OCI-LY1 (cell line): ENCODE results near the gene PRR18.
"Not testable (repeated sequence)": the region's sequence is repeated elsewhere in the genome, so short reads cannot be mapped to it uniquely, and the experiment has no call there.

ENCODE experiments used
- H2AFZ ChIP-seq: fragments of 200-600 bp; sonication (generic), shearing (Covaris generic); 2 replicates; pipeline ENCODE4 v1.6.0; 2014; ENCODE audit warnings: antibody characterized with exemption, mild to moderate bottlenecking, low read length
- H3F3A ChIP-seq: fragments of 200-600 bp; sonication (generic), shearing (Covaris generic); 2 replicates; pipeline ENCODE4 v1.6.0; 2014; ENCODE audit warnings: mild to moderate bottlenecking, antibody characterized with exemption, low read length, moderate library complexity; ENCODE audit not compliant: insufficient read depth
- H3K27ac ChIP-seq: fragments of 200-600 bp; sonication (generic); 2 replicates; pipeline ENCODE4 v1.5.1; 2014; ENCODE audit warnings: low read length, mixed run types, mild to moderate bottlenecking, low read depth; ENCODE audit not compliant: poor library complexity, severe bottlenecking
- H3K27me3 ChIP-seq: fragments of 200-600 bp; sonication (generic); 2 replicates; pipeline ENCODE4 v1.6.0; 2014; ENCODE audit warnings: antibody characterized with exemption, mild to moderate bottlenecking, low read length, moderate library complexity; ENCODE audit not compliant: insufficient read depth
- H3K36me3 ChIP-seq: fragments of 200-600 bp; sonication (generic); 2 replicates; pipeline ENCODE4 v1.6.1; 2014; ENCODE audit warnings: mild to moderate bottlenecking, antibody characterized with exemption, low read length, moderate library complexity, mixed read lengths; ENCODE audit not compliant: insufficient read depth
- H3K4me1 ChIP-seq: fragments of 200-600 bp; sonication (generic); 2 replicates; pipeline ENCODE4 v1.5.1; 2014; ENCODE audit warnings: mild to moderate bottlenecking, low read length, moderate library complexity; ENCODE audit not compliant: insufficient read depth, severe bottlenecking
- H3K4me2 ChIP-seq: fragments of 200-600 bp; sonication (generic), shearing (Covaris generic); 2 replicates; pipeline ENCODE4 v1.6.1; 2014; ENCODE audit warnings: low read length
- H3K4me3 ChIP-seq: fragments of 200-600 bp; sonication (generic); 2 replicates; pipeline ENCODE4 v1.5.1; 2014; ENCODE audit warnings: low read length, low read depth, mild to moderate bottlenecking, mixed read lengths; ENCODE audit not compliant: poor library complexity, severe bottlenecking
- H3K79me2 ChIP-seq: fragments of 200-600 bp; shearing (Covaris generic); 2 replicates; pipeline ENCODE4 v1.6.1; 2016; ENCODE audit warnings: mixed run types, low read length, mixed read lengths; ENCODE audit not compliant: insufficient read depth
- H3K9ac ChIP-seq: fragments of 200-600 bp; sonication (generic), shearing (Covaris generic); 2 replicates; pipeline ENCODE4 v1.6.1; 2014; ENCODE audit warnings: mild to moderate bottlenecking, low read length, mixed read lengths
- H3K9me2 ChIP-seq: fragments of 200-600 bp; sonication (generic), shearing (Covaris generic); 2 replicates; pipeline ENCODE4 v1.6.1; 2014; ENCODE audit warnings: low read depth, mild to moderate bottlenecking, low read length, mixed read lengths
- H3K9me3 ChIP-seq: fragments of 200-600 bp; shearing (Covaris generic); 2 replicates; pipeline ENCODE4 v1.6.1; 2014; ENCODE audit warnings: low read length, mixed read lengths
- H4K20me1 ChIP-seq: fragments of 200-600 bp; sonication (generic), shearing (Covaris generic); 2 replicates; pipeline ENCODE4 v1.6.0; 2016; ENCODE audit warnings: mild to moderate bottlenecking, low read length; ENCODE audit not compliant: insufficient read depth
- EZH2 ChIP-seq: fragments of 200-600 bp; sonication (generic), shearing (Covaris generic); IDR thresholded peaks from 2 replicates; pipeline ENCODE4 v1.8.0; 2017; ENCODE audit warnings: borderline replicate concordance, mixed run types, mild to moderate bottlenecking, antibody characterized with exemption, low read length, moderate library complexity, mixed read lengths
- TF ChIP-seq, protein P1 (sequence below): fragments of 200-600 bp; sonication (generic), shearing (Covaris generic); IDR thresholded peaks from 2 replicates; pipeline ENCODE4 v1.5.1; 2017; ENCODE audit warnings: mild to moderate bottlenecking, antibody characterized with exemption, low read length, moderate library complexity, mixed read lengths

The PRR18 gene

GRCh38 chr6:166346449-166346848 lies 38.3 kb upstream of the PRR18 start:
- no peaks in the 10 kb centered on the region; the same call in 1 of the 2 replicates for H3K9me3 ChIP-seq
- H3K4me3 ChIP-seq = no peak overlapping the region
- peaks cover 12% of the 10 kb centered on the region for H3K4me1 ChIP-seq
- H3F3A ChIP-seq = no peaks in the 10 kb centered on the region
- H3K27me3 ChIP-seq = 0 out of 2 replicates have a peak, but pooled peaks cover 4% of the 10 kb centered on the region
- TF ChIP-seq, protein P1, sequence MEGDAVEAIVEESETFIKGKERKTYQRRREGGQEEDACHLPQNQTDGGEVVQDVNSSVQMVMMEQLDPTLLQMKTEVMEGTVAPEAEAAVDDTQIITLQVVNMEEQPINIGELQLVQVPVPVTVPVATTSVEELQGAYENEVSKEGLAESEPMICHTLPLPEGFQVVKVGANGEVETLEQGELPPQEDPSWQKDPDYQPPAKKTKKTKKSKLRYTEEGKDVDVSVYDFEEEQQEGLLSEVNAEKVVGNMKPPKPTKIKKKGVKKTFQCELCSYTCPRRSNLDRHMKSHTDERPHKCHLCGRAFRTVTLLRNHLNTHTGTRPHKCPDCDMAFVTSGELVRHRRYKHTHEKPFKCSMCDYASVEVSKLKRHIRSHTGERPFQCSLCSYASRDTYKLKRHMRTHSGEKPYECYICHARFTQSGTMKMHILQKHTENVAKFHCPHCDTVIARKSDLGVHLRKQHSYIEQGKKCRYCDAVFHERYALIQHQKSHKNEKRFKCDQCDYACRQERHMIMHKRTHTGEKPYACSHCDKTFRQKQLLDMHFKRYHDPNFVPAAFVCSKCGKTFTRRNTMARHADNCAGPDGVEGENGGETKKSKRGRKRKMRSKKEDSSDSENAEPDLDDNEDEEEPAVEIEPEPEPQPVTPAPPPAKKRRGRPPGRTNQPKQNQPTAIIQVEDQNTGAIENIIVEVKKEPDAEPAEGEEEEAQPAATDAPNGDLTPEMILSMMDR = no peak
- TF ChIP-seq EZH2 = no peak
- H3K4me2 ChIP-seq = no peak overlapping the region
- no peak overlapping the region for H3K27ac ChIP-seq
- peaks cover 8% of the 10 kb centered on the region for H3K79me2 ChIP-seq
- H2AFZ ChIP-seq = no peak overlapping the region
- H4K20me1 ChIP-seq = no peaks in the 10 kb centered on the region
- no peaks in the 10 kb centered on the region for H3K9me2 ChIP-seq
- no peaks in the 10 kb centered on the region for H3K36me3 ChIP-seq
- no peak overlapping the region for H3K9ac ChIP-seq

- not testable (repeated sequence) for H3K36me3 ChIP-seq, H3K9me2 ChIP-seq, H2AFZ ChIP-seq, H3K4me3 ChIP-seq, H3K4me2 ChIP-seq, H3K9me3 ChIP-seq, H3K27ac ChIP-seq, H3K9ac ChIP-seq, H3K27me3 ChIP-seq, H3F3A ChIP-seq, H4K20me1 ChIP-seq
- peaks cover 15% of the 10 kb centered on the region for H3K79me2 ChIP-seq
- peaks cover 20% of the 10 kb centered on the region for H3K4me1 ChIP-seq
Observed at GRCh38 chr6:166345672-166346071, 37.5 kb upstream of the PRR18 start.

DNA sequence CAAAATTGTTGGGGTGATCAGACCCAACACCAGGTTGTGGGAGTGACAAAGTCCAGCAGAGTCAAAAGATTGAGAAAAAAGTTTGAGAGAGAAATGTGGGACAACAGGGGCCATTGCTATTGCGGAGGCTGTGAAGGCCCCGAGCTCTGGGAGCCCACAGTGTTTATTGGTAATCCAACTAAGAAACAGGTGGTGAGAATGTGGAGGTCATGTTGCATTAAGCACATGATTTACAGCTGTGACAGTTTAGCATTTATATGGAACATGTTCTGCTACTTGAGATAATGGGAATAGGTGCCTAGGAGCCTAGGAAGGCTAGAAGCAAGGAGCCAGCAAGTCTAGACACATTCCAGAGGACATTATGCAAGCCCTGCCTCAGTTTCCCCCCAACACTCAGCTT lies 36.7 kb upstream of the PRR18 start:
- H3K4me1 ChIP-seq = peaks cover 27% of the 10 kb centered on the region
- H4K20me1 ChIP-seq, H3K36me3 ChIP-seq, H3F3A ChIP-seq, H3K9me3 ChIP-seq, H3K27me3 ChIP-seq, H3K4me2 ChIP-seq, H2AFZ ChIP-seq, H3K9me2 ChIP-seq, H3K27ac ChIP-seq, H3K4me3 ChIP-seq, H3K9ac ChIP-seq: not testable (repeated sequence)
- H3K79me2 ChIP-seq = peaks cover 22% of the 10 kb centered on the region

DNA sequence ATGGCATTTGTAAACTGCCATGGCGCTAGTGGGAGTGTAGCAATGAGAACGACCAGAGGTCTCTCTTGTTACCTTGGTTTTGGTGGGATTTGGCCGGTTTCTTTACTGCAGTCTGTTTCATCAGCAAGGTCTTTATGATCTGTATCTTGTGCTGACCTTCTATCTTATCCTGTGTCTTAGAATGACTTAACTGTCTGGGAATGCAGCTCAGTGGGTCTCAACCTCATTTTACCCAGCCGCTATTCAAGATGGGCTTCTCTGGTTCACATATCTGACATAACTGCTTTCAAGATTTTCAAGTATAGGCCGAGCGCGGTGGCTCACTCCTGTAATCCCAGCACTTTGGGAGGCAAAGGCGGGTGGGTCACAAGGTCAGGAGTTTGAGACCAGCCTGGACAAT lies 36.0 kb upstream of the PRR18 start:
- H3K27ac ChIP-seq = no peak overlapping the region
- H3K4me2 ChIP-seq = no peak overlapping the region
- no peak overlapping the region for H2AFZ ChIP-seq
- TF ChIP-seq, protein P1 = no peak
- TF ChIP-seq EZH2 = no peak
- H3K9me3 ChIP-seq = no peaks in the 10 kb centered on the region
- no peaks in the 10 kb centered on the region for H3K9me2 ChIP-seq
- no peak overlapping the region for H3K4me3 ChIP-seq
- peaks cover 29% of the 10 kb centered on the region for H3K4me1 ChIP-seq
- no peaks in the 10 kb centered on the region for H3F3A ChIP-seq
- H3K27me3 ChIP-seq = 0 out of 2 replicates have a peak, but pooled peaks cover under 1% of the 10 kb centered on the region
- H3K36me3 ChIP-seq = peaks cover 4% of the 10 kb centered on the region; the same call in 1 of the 2 replicates
- H3K79me2 ChIP-seq = peaks cover 25% of the 10 kb centered on the region
- no peak overlapping the region for H3K9ac ChIP-seq
- no peaks in the 10 kb centered on the region for H4K20me1 ChIP-seq
